Retinal pigment epithelial cell (primary cell): ENCODE measurements around the gene SIN3B.

Source experiments
- DNase-seq: peaks from one replicate; pipeline ENCODE4 v3.0.0-alpha.2; 2010; ENCODE audit warnings: low read depth
- H3K4me3 ChIP-seq: 2 replicates; pipeline ENCODE4 v1.5.1; 2011; ENCODE audit warnings: mild to moderate bottlenecking, low read length, control low read depth, moderate library complexity
- CTCF ChIP-seq: conservative IDR thresholded peaks from 2 replicates; pipeline ENCODE4 v1.5.1; 2011; ENCODE audit warnings: low read depth, low read length, control low read depth, inconsistent platforms

The SIN3B gene

GRCh38 chr19:16928916-16929315 lies 99.7 kb downstream of the SIN3B start:
- no peak for DNase-seq
- no peak overlapping the region for H3K4me3 ChIP-seq
- TF ChIP-seq CTCF: no peak
